ENCODE results near the gene POGLUT2.

GRCh38 chr13:102800145-102801041 is 1.6 kb upstream of the POGLUT2 start:
- peak; percentile 67 to 86 (median 76) for TF ChIP-seq CTCF (IDR thresholded peaks at IDR 0.05)
- peak in 2 of 4 donors; percentile 27 to 39 for TF ChIP-seq POLR2A (IDR thresholded peaks at IDR 0.05)
- peak in 1 of 2 donors; percentile 10 for TF ChIP-seq POLR2AphosphoS5 (IDR thresholded peaks at IDR 0.05)

Measured in upper lobe of left lung (tissue), 4 donors.